Measurements from ENCODE around the gene CACNA1G. TPM values are rescaled to one million over a fixed set of nuclear protein-coding genes. Genes with fewer than 3 reads are reported as not detected.

CACNA1G gene
- total and polyA plus RNA-seq, 2 donors from 2014 or later, result 0.06 TPM; not detected in 1

DNA sequence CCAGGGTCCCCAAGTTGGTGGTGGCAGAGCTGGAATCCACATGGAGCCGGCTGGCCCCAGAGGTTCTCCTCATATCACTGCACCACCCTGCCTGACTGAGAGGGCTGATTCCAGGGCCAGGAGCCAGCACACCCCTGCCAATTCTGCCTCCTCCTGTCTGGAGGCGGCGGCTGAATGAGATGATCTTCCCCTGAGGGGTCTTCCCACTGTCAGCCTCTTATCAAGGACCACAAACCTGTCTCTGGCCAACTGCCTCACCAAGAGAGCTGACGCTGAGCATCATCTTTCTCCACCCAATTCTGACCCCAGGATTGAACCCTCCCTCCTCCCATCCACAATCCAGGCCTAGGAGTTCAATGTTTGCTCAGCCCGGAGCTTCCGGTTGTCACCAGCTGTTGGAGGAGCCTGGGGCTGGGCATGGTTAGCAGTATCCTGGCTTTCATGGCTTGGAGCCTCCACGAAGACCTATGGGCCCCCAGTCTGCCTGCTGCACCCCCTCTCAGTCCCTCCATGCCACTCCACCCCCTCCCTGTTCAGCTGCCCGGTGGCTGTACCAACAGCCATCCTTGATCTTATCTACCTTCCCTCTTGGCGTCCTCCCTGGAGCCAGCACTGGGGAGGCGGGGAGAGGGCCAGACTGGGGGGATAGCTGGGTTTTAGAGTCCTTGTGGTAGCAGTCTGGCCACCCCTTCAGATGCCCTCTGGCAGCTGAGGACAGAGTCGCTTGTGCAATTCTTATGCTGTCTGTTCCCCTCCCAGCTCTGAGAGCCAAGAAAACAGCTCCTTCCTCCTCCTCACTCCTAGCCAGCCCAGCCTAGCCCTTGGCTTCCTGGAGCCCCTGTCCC, 99.7 kb downstream of the CACNA1G start:
- H3K9me3 ChIP-seq (ENCODE audit: control insufficient read depth in 2 of 3, insufficient read depth in 1 of 3, low read length in 3 of 3), result no peaks in the 10 kb centered on the region
- no peaks in the 10 kb centered on the region for H3K36me3 ChIP-seq (ENCODE audit: control insufficient read depth in 2 of 3, insufficient read depth in 3 of 3, low read length in 3 of 3)
- H3K27me3 ChIP-seq (ENCODE audit: control insufficient read depth, insufficient read depth, low read length), result no peaks in the 10 kb centered on the region
- FAIRE-seq (no peak), DNase-seq (peak in 2 of 5 donors; percentile 54 to 77)
- H3K27ac ChIP-seq (ENCODE audit: low read depth in 2 of 2, low read length in 2 of 2), result peak overlapping the region; percentile 45 to 60
- TF ChIP-seq, protein P1, sequence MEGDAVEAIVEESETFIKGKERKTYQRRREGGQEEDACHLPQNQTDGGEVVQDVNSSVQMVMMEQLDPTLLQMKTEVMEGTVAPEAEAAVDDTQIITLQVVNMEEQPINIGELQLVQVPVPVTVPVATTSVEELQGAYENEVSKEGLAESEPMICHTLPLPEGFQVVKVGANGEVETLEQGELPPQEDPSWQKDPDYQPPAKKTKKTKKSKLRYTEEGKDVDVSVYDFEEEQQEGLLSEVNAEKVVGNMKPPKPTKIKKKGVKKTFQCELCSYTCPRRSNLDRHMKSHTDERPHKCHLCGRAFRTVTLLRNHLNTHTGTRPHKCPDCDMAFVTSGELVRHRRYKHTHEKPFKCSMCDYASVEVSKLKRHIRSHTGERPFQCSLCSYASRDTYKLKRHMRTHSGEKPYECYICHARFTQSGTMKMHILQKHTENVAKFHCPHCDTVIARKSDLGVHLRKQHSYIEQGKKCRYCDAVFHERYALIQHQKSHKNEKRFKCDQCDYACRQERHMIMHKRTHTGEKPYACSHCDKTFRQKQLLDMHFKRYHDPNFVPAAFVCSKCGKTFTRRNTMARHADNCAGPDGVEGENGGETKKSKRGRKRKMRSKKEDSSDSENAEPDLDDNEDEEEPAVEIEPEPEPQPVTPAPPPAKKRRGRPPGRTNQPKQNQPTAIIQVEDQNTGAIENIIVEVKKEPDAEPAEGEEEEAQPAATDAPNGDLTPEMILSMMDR (IDR thresholded peaks at IDR 0.05; ENCODE audit: borderline replicate concordance, extremely low read depth, insufficient read depth), result no peak
- H3K9ac ChIP-seq (ENCODE audit: low read length in 3 of 3), result peak overlapping the region in 1 of 3 donors; percentile 34
- intact Hi-C loops (cut with DNase I), result no loop called here
- peaks cover 0 to 25% (median 24%) of the 10 kb centered on the region in 3 donors for H3K4me1 ChIP-seq (ENCODE audit: control insufficient read depth in 2 of 3, insufficient read depth in 2 of 3, low read depth in 1 of 3, low read length in 3 of 3)
- no peak overlapping the region for H3K4me3 ChIP-seq (ENCODE audit: low read length in 3 of 3)

DNA sequence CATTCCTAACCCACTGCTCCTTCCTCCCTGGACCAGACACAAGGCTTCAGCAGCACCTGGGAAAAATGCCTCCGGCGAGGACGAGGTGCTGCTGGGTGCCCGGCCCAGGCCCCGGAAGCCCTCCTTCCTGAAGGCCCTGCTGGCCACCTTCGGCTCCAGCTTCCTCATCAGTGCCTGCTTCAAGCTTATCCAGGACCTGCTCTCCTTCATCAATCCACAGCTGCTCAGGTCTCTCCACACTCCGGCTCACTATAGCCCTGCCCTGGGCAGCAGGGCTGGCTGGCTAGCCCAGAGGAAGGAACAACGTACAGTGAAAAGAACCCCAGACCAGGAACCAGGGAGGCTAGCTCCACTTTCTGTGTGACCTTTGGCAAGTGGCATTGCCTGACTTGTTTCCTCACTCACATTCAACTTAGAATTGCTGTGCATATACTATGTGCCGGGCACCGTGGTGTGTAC, 100.4 kb downstream of the CACNA1G start:
- Histone ChIP-seq H3K9ac (ENCODE audit: low read length in 3 of 3) (no peak overlapping the region), H3K36me3 (ENCODE audit: control insufficient read depth in 2 of 3, insufficient read depth in 3 of 3, low read length in 3 of 3) (no peaks in the 10 kb centered on the region), H3K27ac (ENCODE audit: low read depth in 2 of 2, low read length in 2 of 2) (peak overlapping the region; percentile 45 to 63), H3K4me1 (ENCODE audit: control insufficient read depth in 2 of 3, insufficient read depth in 2 of 3, low read depth in 1 of 3, low read length in 3 of 3) (peaks cover 0 to 25% (median 24%) of the 10 kb centered on the region in 3 donors), H3K4me3 (ENCODE audit: low read length in 3 of 3) (no peak overlapping the region), H3K9me3 (ENCODE audit: control insufficient read depth in 2 of 3, insufficient read depth in 1 of 3, low read length in 3 of 3) (no peaks in the 10 kb centered on the region), H3K27me3 (ENCODE audit: control insufficient read depth, insufficient read depth, low read length) (no peaks in the 10 kb centered on the region)
- FAIRE-seq (no peak), DNase-seq (peak in 1 of 5 donors; percentile 57)
- TF ChIP-seq, protein P1 (IDR thresholded peaks at IDR 0.05; ENCODE audit: borderline replicate concordance, extremely low read depth, insufficient read depth), result no peak
- intact Hi-C loops (cut with DNase I), result no loop called here

DNA sequence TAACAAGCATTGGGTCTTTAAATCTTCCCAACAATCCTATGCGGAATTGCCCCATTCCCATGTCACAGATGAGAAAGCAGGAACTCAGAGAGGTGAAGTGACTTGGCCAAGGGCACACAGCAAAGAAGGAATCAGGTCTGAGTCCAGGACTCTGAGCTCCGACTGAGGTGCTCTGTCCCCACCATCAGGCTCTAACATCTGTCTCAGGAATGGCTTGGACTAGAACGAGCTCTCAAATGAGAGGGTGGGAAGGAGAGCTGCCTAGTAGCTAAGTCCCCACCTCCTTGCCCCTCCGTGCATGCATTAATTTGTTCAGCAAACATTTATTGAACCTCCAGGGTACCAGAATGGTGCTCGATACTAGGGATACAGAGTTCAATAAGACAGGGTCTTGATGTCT, 100.8 kb downstream of the CACNA1G start:
- FAIRE-seq, result no peak
- no peak overlapping the region for H3K9ac ChIP-seq (ENCODE audit: low read length in 3 of 3)

More for the DNA sequence above, 100.8 kb downstream of the CACNA1G start:
- peak overlapping the region; percentile 23 to 63 for H3K27ac ChIP-seq (ENCODE audit: low read depth in 2 of 2, low read length in 2 of 2)
- H3K27me3 ChIP-seq (ENCODE audit: control insufficient read depth, insufficient read depth, low read length), result no peaks in the 10 kb centered on the region
- peaks cover 0 to 25% (median 24%) of the 10 kb centered on the region in 3 donors for H3K4me1 ChIP-seq (ENCODE audit: control insufficient read depth in 2 of 3, insufficient read depth in 2 of 3, low read depth in 1 of 3, low read length in 3 of 3)
- H3K9me3 ChIP-seq (ENCODE audit: control insufficient read depth in 2 of 3, insufficient read depth in 1 of 3, low read length in 3 of 3), result no peaks in the 10 kb centered on the region
- TF ChIP-seq, protein P1 (IDR thresholded peaks at IDR 0.05; ENCODE audit: borderline replicate concordance, extremely low read depth, insufficient read depth), result no peak
- no peaks in the 10 kb centered on the region for H3K36me3 ChIP-seq (ENCODE audit: control insufficient read depth in 2 of 3, insufficient read depth in 3 of 3, low read length in 3 of 3)
- intact Hi-C loops (cut with DNase I), result no loop called here
- DNase-seq, result peak in 1 of 5 donors; percentile 22
- no peak overlapping the region for H3K4me3 ChIP-seq (ENCODE audit: low read length in 3 of 3)

All from kidney (tissue), 14 donors.